HG02943 (cell line): ENCODE data around the gene SVOPL.
"Not testable (repeated sequence)": the region's sequence is repeated elsewhere in the genome, so short reads cannot be mapped to it uniquely, and the experiment has no call there.

Experiments
- ATAC-seq: cut with Tn5 transposase; IDR thresholded peaks from one replicate; pipeline ENCODE4 v1.9.1; 2021; ENCODE audit warnings: mild to moderate bottlenecking, low read depth, moderate library complexity; ENCODE audit not compliant: unreplicated experiment

Gene SVOPL

GRCh38 chr7:138700857-138701536 is at the start of gene SVOPL:
Gene SVOPL, minus strand, starts transcription at chr7:138701362. Its CDS starts 22,317 bp downstream, at chr7:138679045.
- no peak for ATAC-seq

GRCh38 chr7:138750473-138750872 is 49.3 kb upstream of the SVOPL start:
- ATAC-seq: no peak

GRCh38 chr7:138749960-138750359 is 48.8 kb upstream of the SVOPL start:
- ATAC-seq: no peak

GRCh38 chr7:138748666-138749065 is 47.5 kb upstream of the SVOPL start:
- no peak for ATAC-seq

GRCh38 chr7:138746073-138746472 is 44.9 kb upstream of the SVOPL start:
- ATAC-seq: no peak

- no peak for ATAC-seq
Observed at GRCh38 chr7:138745189-138745588, 44.0 kb upstream of the SVOPL start.

GRCh38 chr7:138741453-138741735 is 40.2 kb upstream of the SVOPL start:
- ATAC-seq: no peak

- ATAC-seq: no peak
Observed at GRCh38 chr7:138739859-138740258, 38.7 kb upstream of the SVOPL start.

- peak; percentile 86 for ATAC-seq
Observed at GRCh38 chr7:138738551-138739335, 37.6 kb upstream of the SVOPL start.

- no peak for ATAC-seq
Observed at GRCh38 chr7:138738114-138738513, 37.0 kb upstream of the SVOPL start.

GRCh38 chr7:138735399-138735798 is 34.2 kb upstream of the SVOPL start:
- no peak for ATAC-seq

- ATAC-seq: not testable (repeated sequence)
Observed at GRCh38 chr7:138731733-138732132, 30.6 kb upstream of the SVOPL start.

- no peak for ATAC-seq
Observed at GRCh38 chr7:138729444-138729843, 28.3 kb upstream of the SVOPL start.

- ATAC-seq: no peak
Observed at GRCh38 chr7:138727336-138728099, 26.4 kb upstream of the SVOPL start.

GRCh38 chr7:138726288-138726687 is 25.1 kb upstream of the SVOPL start:
- ATAC-seq: no peak

GRCh38 chr7:138720286-138720685 is 19.1 kb upstream of the SVOPL start:
- no peak for ATAC-seq

GRCh38 chr7:138716889-138717288 is 15.7 kb upstream of the SVOPL start:
- ATAC-seq: no peak

- no peak for ATAC-seq
Observed at GRCh38 chr7:138713191-138713590, 12.0 kb upstream of the SVOPL start.

GRCh38 chr7:138712652-138713051 is 11.5 kb upstream of the SVOPL start:
- ATAC-seq: no peak

- no peak for ATAC-seq
Observed at GRCh38 chr7:138710536-138711385, 9.6 kb upstream of the SVOPL start.

GRCh38 chr7:138705167-138705566 is 4.0 kb upstream of the SVOPL start:
- no peak for ATAC-seq
